Retinal pigment epithelial cell (primary cell): ENCODE results near the gene PLD1.

ENCODE experiments used
- DNase-seq: peaks from one replicate; pipeline ENCODE4 v3.0.0-alpha.2; 2010; ENCODE audit warnings: low read depth
- H3K4me3 ChIP-seq: 2 replicates; pipeline ENCODE4 v1.5.1; 2011; ENCODE audit warnings: mild to moderate bottlenecking, low read length, control low read depth, moderate library complexity
- TF ChIP-seq, protein P1 (sequence below): conservative IDR thresholded peaks from 2 replicates; pipeline ENCODE4 v1.5.1; 2011; ENCODE audit warnings: low read depth, low read length, control low read depth, inconsistent platforms

PLD1 gene

GRCh38 chr3:171745577-171746319 is 64.5 kb downstream of the PLD1 start:
- DNase-seq: no peak
- TF ChIP-seq, protein P1, sequence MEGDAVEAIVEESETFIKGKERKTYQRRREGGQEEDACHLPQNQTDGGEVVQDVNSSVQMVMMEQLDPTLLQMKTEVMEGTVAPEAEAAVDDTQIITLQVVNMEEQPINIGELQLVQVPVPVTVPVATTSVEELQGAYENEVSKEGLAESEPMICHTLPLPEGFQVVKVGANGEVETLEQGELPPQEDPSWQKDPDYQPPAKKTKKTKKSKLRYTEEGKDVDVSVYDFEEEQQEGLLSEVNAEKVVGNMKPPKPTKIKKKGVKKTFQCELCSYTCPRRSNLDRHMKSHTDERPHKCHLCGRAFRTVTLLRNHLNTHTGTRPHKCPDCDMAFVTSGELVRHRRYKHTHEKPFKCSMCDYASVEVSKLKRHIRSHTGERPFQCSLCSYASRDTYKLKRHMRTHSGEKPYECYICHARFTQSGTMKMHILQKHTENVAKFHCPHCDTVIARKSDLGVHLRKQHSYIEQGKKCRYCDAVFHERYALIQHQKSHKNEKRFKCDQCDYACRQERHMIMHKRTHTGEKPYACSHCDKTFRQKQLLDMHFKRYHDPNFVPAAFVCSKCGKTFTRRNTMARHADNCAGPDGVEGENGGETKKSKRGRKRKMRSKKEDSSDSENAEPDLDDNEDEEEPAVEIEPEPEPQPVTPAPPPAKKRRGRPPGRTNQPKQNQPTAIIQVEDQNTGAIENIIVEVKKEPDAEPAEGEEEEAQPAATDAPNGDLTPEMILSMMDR: no peak
- no peak overlapping the region for H3K4me3 ChIP-seq

DNA sequence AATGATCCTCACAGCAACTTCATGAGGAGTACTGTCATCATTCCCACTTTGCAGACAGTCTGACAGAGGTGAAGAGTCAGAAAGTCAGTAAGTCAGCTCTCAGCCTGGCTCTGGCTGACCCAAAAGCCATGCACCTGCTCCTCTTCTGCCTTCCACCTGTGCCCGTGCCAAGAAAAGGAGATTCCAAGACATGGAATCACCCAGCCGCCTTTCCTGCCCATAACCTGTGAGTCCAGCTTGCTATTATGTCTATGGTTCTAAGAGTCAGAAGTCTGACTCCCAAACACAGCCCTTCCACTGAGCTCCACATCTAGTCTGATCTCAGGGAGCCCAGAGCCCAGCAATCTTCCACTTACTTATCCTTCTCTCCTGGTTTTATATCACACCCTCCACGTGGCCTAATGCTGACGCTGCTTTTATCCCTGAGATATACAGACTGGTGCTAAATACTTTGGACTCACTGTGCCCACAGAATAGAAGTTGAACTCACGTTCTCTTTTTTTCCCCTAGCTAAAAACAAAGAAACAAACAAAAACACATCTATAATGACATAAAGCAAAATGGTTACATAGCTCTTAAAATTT is 66.0 kb downstream of the PLD1 start:
- H3K4me3 ChIP-seq: no peak overlapping the region
- no peak for DNase-seq
- TF ChIP-seq, protein P1: no peak

DNA sequence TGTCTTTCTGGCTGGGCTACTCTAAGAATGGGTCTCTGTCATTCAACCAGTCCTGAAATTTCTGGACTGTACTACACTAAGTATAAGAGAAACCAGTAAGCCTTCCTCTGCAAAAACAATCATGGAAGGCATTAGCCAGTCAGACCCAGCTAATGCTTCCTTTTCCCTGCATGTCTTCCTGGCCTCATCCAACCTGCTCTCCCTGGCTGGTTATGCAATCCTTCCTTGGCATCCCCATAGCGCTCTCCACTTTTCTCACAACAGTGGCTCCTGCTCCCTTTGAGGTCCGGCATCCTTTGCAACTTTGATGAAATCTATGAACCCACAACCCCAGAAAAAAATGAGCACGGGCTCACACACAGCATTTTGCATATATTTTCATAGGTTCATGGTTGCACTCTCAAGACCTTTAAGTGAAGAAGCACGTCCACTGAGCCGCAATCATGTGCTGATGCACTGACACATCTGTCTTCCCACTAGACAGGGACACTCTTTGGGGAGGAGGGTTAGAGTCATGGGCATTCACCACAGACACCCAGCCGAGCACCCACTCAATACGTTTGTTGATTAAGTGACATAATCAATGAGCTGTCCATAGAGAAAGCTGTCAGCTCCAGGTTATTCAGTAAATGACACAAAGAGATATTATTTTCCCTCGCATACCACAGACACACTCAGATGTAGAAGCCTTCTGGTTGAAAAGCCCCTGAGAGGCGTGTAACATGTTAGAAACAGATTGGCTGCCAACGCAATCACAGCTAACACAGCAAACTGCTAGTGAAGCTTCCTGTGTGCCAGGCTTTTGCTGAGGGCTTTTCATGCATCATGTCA is 66.7 kb downstream of the PLD1 start:
- TF ChIP-seq, protein P1: no peak
- H3K4me3 ChIP-seq: no peak overlapping the region
- DNase-seq: no peak

GRCh38 chr3:171741377-171741776 is 68.9 kb downstream of the PLD1 start:
- TF ChIP-seq, protein P1: no peak

GRCh38 chr3:171736556-171736955 is 73.7 kb downstream of the PLD1 start:
- TF ChIP-seq, protein P1: no peak
- no peak overlapping the region for H3K4me3 ChIP-seq
- no peak for DNase-seq

More at GRCh38 chr3:171741377-171741776, 68.9 kb downstream of the PLD1 start:
- no peak for DNase-seq
- no peak overlapping the region for H3K4me3 ChIP-seq

- DNase-seq: no peak
- TF ChIP-seq, protein P1: no peak
- no peak overlapping the region for H3K4me3 ChIP-seq
Measured at GRCh38 chr3:171733561-171733960, 76.7 kb downstream of the PLD1 start.
